HG03095 (cell line): ENCODE measurements around the gene NDUFA8.
A peak's percentile ranks its signal among the peaks of the same experiment; 100 is the strongest.

Source experiments
- ATAC-seq: cut with Tn5 transposase; IDR thresholded peaks from one replicate; pipeline ENCODE4 v1.9.1; 2021; ENCODE audit warnings: moderate library complexity; ENCODE audit not compliant: unreplicated experiment

The NDUFA8 gene

GRCh38 chr9:122102156-122102555, 57.4 kb downstream of the NDUFA8 start:
- no peak for ATAC-seq

GRCh38 chr9:122100756-122101155, 58.8 kb downstream of the NDUFA8 start:
- no peak for ATAC-seq

DNA sequence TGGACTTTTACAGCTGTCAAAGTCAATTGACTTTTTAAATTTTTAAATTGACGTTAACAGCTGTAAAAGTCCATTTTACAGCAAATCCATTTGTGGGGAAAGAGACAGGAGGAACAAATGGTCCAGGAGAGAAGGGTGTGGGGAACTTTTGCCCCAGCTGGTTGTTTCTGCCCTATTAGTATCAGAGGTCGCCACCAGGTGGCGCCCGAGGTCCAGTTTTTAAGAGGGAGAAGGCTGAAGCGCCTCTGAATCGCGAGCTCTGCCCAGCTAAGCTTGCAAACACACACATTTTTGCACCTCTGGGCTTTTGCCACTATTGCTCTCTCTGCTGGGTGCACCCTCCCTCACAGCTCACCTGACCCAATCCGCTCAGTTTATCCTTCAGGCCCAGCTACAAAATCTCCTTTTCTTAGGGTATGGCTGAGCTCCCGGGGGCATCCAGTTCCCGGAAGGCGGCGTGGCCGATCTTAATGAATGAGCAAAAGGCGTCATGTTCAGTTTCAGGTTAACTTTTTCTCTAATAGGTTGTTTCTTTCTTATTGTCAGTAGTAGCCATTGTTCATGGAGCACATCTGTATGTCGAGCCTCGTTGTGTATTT, 60.2 kb downstream of the NDUFA8 start:
- ATAC-seq, result peak; percentile 72

DNA sequence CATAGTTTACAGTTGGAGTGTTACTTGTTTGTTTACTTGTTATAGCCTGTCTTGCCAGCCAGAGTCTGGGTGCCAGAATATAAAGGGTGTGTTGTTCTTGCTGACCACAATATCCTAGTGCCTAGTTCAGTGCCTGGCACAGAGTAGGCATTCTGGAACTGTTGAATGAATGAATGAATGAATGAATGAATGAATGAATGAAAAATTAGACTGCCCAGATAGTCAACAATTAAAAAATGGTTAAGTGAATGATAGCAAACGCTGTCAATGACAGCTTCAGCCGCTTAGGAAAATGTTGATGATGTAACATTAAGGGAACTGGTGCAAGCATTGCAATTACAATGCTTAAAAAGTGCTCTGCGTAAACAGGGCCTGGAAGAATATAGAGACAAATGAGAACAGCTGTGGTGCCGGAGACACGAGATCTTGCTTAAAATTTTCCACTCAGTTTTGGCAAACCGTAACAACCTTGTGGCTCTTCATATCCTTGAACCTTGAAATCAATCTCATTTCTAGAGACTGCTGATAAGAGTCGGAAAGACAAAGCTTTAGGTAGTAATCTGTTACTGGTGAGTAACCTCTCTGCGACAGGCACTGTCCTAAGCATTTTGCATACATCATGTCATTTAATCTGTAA, 61.8 kb downstream of the NDUFA8 start:
- ATAC-seq, result no peak

- no peak for ATAC-seq
Measured at GRCh38 chr9:122096620-122097415, 62.8 kb downstream of the NDUFA8 start.

DNA sequence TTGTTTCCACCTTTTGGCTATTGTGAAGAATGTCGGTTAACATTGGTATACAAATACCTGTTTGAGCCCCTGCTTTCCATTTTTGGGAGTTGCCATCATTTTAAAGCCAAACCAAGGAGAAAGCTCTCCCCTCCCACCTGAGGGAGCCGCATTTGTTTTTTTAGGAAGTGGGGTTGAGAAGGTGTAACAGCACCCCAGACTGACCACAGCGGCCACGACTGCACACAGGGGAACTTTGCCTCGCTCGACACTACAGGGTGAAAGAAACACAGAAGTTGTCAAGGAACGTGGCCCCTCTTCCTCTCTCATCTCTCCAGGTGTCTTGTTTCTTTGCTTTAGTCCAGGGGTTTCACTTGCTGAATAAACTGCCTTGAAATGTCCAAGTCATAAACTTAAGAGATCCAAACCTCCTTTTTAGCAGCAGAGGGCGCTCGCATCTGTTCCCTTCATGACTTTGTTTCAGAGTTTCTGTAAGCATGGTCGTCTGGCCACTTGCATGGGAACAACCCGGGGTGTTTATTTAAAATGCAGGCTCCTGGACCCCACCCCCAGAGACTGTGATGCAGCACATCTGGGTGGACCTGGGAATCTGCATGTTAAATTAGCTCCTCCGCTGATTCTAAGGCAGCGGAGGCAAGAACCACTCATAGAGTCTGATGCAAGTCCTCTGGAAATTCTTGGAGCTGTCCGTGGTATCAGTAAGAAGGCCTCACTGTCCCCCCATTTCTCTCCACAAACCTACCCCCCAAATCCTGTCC, 64.4 kb downstream of the NDUFA8 start:
- no peak for ATAC-seq
